ENCODE measurements around the gene NRGN.
"Not testable (repeated sequence)": the region's sequence is repeated elsewhere in the genome, so short reads cannot be mapped to it uniquely, and the experiment has no call there.

Gene NRGN

DNA sequence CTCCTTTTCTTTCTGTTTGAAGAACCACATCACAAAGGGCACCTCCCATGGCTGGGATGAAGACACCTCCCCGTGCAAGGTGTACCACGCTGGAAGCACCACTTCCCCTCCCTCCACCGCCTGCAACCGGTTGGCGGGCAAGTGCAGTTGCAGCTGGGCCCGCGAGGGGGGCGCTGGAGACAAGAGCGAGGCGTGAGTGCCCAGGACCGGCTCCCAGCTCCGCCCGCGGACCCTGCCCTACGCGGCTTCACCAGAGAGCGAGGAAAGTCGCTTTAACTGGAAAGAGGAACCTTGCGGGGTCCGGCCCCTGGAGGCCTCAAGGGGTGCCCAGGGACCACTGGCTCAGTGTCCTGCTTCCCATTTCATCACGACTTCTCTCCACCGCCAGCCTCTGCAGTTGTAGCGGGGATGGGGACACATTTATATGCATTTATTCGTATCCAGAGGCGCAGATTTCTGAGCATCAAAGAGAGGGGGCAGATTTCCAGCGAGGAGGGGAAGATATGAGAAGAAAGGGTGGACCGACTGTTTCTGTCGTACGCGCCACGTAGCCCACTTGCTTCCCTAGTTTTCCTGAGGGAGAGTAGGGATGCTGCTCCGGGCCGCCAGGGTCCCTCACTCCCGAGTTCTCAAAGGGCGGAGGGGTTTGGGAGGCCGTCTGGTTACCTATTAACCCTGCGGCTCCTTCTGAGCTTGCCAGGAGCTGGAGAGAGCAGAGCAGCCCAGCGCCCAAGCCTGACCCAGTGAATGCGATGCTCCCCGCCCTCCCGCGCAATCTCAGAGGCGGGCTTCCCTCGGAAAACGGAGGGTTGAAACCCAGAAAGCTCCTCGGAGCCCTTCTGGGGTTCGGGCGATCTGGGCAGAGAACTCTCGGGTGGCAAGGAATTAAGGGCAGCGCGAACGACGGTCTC is 18.9 kb downstream of the NRGN start:
- no peak for FAIRE-seq

DNA sequence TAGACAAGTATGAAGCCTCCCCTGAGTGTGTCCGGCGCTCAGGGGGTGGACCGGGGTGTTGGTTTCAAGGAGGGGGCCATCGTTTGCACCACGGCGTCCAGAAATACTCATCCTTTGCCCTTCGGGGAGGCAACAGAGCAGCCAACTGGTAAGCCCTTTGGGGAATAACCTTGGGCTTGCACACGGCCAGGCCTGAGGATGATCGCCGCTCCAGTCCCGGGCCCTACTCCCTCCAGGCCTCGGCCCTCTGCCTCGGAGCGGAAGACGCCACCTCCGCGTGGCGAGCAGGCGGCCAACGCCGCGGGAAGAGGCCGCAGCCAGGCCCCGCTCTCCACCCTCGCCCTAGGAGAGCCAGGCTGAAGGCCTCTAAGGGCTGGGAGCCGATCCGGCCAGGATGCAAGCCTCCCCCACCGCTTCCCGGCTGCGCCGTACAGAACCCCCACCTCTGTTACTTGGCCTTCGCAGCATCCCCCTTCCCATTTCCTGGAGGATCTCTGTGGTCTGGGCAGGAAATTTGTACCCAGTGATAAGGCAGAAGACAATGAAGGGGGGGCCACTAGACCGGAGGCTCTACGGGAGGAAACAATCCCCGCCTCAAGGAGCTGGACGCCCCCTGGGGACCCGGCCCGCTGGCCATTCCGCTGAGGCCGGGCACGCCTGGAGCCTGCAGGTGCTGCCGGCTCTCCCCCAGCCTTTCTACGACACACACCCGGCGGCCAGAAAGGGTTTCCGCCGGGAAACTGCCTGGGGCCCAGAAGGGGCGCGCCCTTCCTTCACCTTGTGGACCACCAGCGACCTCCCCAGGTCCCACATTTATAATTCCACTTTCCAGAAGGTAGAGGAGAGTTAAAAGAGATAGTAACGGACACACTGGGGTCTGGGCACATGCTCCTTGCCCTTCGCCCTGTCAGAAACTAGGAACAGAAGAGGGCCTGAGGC is 19.8 kb downstream of the NRGN start:
- no peak for FAIRE-seq

DNA sequence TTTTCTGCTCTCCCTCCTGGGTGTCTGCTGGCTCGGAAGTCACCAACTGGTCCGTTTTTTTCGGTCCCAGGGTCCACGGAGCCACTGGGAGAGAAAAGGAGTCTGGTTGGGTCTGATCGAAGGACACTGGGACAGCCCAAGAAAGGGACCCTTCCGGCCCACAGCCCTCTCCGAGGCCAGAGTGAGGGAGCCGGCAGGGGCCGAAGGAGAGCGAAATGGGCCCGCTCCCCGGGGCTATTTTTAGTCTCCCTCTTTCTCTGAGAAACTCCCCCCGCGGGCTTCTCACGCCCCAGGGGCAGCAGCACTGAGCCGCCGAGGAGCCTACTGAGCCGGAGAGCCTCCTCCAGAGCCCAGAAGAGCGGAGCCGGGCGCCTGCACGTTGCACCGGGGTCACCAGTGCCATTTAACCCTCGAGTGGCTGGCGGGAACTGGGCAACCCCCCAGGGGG is 20.5 kb downstream of the NRGN start:
- FAIRE-seq: no peak

DNA sequence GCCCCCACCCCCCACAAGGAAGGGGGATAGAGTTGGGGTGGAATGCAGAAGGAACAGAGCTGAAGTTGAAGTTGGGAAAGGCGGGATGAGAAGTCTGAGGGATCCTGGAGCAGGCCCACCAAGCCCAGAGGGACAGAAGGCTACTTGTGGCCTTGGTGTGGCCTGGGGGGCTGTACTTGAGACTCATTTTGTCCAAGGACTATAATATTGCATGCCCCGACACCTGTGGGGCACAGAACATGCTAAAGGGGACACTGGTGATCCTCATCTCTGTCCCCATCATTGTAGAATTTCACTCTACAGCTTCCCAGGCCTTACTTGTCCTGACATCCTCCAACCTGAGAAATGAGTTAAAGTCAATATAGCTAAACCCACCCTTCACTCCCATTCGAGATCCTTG is 21.1 kb downstream of the NRGN start:
- no peak for FAIRE-seq

DNA sequence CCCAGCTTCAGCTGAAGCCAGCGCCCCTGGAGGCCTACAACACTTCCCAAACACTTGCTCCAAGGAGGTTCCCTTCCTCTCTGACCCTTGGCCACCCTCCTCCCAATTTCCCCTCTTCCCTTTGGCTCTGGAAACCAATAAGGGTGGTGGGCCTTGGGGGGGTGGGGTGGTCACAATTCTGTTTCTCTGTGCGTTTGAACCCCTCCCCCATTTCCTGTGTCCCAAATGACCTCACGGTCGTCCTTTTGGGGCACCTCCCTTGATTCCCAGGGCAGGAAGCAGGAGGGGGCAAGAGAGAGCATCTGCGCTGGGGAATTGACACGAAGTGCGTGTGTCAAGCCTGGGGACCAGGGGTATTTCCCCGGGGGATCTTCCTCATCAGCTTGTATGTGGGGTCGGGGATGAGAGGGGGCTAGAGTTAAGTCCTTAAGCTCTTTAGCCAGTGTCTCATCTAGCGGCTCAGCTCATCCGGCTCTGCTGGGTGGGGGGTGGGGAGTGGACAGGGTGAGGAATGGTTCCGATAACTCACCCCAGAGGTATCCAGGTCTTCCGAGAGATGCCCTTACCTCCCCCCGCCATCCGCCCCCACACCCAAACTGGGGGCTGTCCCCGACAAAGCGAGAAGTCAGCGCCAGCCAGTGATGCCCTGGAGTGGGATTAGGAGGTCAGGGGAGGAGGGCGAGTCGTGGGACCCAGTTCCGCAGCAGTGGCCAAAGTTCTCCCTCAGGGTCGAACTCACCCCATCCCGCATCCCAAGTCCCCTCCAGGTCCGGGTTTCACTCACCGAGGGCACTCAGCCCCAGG is 21.8 kb downstream of the NRGN start:
- no peak for FAIRE-seq

DNA sequence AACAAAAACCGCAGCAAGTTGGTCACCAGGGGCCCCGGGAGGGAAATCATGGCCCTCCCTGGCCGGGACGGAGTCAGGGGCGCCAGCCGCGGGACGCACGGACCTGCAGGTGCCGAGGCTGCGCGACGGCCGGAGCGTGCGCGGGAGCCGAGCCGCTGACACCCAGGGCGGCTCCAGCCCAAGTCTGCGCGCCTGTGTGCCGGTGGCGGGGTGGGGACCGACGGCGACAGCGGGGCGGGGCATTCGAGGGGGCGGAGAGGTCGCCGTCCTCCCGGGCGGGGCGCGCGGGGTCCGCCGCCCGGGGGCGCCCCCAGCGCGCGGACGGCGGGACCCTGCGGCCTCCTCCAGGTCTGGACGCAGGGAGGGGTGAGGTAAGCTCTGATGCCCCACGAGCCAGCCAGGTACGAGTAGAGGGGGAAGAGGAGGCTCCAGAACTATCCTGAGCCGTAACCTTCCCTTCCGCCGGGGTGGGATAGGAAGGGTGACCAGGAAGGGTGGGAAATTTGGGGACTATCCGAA is 22.4 kb downstream of the NRGN start, which contains the start of gene ESAM:
Gene ESAM (minus strand): TSS at position 186 of the 519 bp plus-strand sequence. CDS start 136 bp downstream, at position 50.
- no peak for FAIRE-seq

DNA sequence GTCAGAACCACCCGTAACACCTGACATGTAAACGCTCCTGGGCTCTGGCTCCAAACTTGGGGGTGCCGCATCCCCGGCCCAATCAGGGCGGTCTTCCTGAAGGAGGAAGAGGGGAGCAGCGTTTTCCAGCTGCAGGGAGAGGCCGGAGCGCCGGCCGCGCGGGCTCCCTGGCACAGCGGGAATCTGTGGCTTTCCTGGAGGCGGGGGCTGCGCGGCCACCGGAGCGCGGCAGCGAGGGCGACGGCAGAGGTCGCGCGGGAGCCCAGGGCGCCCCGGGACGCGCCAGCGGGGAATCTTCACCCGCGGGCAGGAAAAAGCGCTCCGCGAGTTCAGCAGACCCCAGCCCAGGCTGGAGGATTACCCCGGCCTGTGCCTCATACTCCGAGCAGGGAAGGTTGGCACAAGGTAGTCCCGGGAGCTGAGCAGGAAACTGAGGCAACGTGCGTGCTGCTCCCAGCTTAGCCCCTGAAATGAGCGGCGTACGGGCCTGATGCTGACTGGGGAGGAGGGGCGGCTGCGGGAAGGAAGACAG is 22.9 kb downstream of the NRGN start:
- FAIRE-seq: no peak

DNA sequence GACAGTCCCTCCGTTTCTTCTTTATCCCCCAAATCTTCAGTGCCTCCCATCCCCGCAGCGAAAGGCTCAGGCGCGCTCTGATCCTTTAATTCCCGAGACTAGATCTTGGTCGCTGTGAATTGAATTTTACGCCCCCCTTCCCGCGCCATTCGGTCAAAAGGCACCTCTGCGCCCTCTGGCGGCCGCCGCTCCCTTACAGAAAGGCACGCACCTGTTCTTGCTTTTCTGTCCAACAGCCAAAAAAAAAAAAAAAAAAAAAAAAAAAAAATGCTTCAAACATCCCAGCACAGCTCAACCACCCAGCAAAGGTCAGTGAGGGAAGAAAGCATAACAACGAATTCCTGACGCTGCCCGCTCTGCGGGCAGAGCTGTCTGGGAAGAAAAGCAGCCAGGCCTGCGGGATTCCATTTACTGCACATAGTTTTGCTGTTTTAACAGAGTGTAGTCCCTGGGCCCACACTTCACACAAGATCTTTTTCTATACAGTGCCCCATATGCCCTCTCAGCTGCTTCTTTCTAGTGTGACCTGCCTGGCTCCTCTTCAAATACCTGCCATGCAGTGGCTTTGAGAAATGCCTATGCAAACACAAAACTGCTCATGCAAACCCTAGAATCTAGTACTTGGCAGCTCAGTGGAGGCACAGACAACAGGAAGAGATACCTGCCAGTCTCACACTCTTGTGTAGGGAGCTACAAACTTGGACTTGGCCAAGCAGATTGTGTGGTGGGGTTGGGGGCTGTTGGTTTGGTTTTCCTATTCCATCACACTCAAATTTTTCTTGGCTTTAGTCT is 23.6 kb downstream of the NRGN start:
- FAIRE-seq: no peak

DNA sequence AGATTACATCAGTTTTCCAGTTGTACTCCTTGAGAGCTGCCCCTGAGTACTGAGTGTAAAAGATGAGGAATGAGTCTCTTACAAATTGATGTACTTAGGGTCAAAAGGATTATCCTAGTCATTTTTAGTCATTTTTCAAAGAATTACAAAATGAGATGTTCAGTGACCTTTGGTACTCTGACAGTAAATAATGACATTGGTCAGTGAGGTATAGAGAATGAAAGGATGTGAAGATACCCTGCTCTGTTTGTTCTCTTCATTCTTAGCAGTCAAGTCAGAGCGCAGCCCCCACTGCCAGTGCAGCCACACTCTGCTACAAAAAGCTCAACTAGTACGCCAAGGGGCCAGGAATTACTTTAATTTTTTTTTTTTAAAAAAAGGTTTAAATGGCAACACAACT is 26.4 kb downstream of the NRGN start:
- no peak for FAIRE-seq

DNA sequence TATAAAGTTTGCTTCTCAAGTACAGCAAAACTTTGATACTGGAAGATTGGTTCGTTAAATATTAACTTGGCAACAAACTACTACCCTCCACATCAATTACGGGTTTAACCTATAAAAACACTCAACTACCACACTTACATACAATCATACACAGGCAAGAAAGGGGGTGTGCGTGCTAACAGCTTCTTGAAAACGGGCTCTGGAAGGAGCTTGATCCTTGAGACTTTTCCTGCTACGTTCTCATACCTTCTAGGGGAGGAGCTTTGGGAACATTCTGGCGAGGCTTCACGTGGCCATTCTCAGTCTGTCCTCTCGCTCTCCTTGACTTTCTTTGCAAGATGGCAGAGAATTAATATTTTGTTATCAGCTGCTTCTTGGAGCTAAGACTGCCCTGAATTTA is 29.2 kb downstream of the NRGN start:
- no peak for FAIRE-seq

DNA sequence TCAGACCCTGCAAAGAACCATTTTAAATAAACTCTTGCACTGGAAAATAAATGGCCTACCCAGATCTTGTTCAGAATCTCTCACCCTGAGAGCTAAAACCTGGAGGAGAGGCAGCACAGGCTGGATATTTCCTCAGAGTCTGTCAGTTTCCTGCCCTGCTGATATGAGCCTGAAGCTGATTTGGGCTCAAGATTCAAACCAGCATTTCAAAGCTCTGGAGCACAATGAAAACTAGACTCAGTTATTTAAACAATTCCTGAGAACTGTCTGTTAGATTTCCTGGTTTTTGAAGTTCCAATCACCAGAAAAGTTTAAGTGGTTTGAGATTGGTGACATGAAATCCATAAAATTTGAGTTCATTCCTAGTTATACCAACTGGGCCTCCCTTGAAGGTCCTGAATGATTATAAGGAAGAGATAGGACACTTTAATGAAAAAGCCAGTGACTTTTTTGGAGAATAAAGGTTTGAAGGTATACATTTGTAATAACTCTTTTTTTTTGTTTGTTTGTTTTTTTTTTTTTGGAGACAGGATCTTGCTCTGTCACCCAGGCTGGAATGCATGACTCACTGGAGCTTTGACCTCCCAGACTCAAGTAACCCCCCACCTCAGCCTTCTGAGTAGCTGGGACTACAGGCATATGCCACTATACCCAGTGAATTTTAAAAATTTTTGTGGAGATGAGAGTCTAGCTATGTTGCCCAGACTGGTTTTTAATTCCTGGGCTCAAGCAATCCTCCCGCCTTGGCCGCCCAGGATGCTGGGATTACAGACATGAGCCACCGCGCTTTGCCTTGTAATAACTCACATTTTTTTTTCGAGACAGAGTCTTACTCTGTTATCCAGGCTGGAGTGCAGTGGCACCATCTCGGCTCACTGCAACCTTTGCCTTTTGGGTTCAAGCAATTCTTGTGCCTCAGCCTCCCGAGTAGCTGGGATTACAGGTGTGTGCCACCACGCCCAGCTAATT is 30.3 kb downstream of the NRGN start:
- FAIRE-seq: no peak

DNA sequence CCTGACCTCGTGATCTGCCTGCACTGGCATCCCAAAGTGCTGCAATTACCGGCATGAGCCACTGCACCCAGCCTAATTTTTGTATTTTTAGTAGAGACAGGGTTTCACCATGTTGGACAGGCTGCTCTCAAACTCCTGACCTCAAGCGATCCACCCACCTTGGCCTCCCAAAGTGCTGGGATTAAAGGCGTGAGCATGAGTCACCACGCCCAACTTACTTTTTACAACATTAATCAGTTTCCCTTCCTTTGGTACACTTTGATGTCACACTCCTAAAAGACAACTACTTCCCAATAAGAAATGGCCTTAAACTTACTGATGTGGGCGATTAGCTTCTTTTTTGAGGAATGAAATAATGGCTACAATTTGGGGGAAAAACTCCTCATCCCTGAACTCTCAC is 31.2 kb downstream of the NRGN start:
- FAIRE-seq: not testable (repeated sequence)

DNA sequence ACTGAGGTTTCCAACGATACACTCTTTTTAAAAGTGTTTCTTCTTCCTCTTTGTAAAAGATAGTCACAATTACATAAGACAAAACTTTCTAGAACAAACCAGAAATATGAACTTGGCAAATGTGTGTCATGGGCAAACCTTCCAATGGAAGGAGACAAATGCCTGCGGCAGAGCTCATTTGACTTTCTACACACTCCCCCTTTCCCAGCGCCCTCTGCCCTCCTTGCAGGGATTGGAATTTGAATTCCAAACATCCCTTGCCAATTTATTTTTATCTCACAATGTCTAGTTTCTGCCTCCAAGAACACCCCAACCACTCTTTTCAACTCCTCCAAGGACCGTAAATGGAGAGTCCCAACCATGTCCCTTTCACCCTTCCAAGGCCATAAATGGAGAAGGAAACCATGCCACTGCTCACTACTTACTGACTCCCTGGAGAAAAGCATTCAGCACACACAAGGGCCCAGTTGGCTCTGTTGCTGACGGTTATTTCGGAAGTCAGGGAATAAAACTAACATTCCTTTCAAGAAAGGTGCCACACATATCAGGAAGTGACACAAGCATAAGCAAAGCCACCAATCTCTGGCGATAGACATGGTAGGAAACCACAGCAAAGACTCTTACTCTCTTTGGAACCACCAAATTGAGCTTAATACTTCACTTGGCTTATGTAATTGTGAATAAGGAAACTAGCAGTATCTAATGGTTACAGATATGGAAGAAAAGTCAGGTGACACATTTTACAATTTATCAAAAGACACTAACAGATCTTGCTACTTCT is 37.3 kb downstream of the NRGN start:
- no peak for FAIRE-seq

DNA sequence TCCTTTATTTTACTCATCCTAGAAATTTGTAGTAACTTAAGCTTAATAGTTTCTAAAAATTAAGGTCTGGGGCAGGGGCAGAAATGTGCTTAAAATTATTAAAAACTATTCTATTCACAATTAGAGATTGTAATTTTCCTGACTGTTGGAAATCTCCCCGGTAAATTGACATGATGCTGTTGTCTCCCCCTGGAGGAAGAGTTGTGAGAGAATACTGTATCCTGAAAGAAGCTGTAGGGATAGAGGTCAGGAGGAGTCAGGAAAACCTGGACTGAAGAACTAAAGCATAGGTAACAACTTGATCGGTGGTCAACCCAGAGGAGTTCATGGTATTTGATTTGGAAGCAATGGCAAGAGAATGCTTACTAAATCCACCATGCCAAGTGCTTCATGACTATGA is 38.5 kb downstream of the NRGN start:
- no peak for FAIRE-seq

DNA sequence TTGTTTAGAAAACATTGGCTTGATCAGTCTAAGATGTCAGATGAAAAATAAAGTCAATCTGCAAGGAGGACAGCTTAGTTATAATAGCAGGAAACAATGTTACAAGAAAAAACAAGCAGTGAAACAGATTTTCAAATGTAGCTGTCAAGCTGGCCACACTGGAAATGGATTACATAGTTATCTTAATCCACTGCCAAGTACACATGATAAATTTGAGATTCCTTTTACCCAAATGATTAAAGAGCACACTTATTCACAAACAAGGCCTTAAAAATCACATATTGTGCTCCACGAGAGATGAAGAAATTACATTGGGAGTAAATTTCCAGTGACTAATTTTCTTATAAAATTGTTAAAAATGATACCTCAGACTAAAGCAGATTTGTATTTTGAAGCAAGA is 39.8 kb downstream of the NRGN start:
- FAIRE-seq: no peak

DNA sequence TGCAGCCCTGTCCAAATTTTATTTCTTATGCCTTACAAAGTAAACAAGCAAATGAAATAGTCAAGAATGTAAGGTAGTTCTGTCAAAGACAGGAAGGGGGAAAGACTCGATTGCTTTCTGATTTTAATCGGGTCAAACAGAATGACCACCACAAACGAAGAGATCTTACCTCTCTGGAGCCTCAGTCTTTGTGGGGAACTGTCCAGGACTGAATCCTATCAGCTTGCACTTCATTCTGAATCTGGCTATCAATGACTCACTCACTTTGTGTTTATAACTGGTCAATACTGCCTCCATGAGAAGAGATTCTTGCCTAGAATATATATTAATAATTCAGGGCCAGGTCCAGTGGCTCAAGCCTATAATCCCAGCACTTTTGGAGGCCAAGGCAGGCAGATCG is 43.3 kb downstream of the NRGN start:
- no peak for FAIRE-seq

DNA sequence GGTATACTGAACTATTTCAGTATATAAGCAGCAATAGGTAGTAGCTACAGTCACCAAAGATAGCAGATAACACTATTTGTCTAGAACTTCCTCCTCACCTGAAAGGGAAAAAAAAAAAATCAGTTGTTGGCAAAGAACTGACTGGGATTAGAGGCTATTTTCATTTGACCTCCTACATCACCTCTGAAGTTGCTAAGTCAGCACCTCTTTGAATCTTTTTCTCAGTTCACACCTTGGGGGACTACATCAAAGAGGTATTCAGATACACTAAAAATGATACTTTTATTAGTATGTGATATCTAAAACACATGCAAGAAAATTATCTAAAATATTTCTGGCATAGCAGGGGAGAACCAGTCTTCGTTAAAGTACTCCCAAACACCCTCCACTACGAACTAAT is 44.3 kb downstream of the NRGN start:
- no peak for FAIRE-seq

DNA sequence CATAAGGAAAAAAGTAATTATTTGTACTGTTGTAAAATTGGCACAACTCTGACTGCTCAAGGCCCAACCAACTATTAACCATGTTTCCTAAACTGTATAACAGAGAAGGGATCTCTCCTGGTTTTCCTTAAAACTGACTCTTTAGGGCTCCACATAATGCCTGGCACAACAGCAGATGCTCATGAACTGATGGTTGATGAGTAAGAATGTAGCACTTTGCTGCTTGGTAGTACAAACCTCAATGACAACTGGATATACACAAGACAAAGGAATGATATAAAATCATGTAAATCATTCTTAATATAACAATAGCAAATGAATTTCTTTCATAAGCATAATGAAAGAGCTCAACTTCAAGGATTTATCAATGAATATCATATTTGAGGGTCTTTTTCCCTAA is 48.8 kb downstream of the NRGN start:
- no peak for FAIRE-seq

Data from endometrium (tissue), 2 donors.